ENCODE results near the gene PPIL4. TPM values are rescaled to one million over a fixed set of nuclear protein-coding genes. Genes with fewer than 3 reads are reported as not detected.

Gene PPIL4
- total RNA-seq, 1 experiment from 2014 or later = 48.9 TPM

DNA sequence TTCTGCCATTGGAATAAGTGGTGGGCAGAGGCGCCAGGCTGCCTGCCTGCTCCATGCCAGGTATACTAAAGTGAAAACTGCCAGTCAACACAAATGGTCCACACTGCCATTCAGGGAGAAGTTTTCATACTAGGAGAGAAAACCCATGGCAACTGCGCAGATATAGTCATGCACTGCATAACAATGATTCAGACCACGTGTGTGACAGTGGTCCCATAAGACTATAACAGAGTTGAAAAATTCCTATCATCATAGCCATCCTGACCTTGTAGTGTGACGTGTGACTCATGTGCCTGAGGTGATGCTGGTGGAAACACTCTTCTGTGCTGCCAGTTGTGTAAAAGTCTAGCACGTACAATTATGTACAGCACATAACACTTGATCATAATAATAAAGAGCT is 86.1 kb downstream of the PPIL4 start:
- peak; percentile 73 for DNase-seq (ENCODE audit: low read depth)

- DNase-seq (ENCODE audit: low read depth) = no peak
These were observed 87.0 kb downstream of the PPIL4 start for GRCh38 chr6:149458806-149459205.

DNA sequence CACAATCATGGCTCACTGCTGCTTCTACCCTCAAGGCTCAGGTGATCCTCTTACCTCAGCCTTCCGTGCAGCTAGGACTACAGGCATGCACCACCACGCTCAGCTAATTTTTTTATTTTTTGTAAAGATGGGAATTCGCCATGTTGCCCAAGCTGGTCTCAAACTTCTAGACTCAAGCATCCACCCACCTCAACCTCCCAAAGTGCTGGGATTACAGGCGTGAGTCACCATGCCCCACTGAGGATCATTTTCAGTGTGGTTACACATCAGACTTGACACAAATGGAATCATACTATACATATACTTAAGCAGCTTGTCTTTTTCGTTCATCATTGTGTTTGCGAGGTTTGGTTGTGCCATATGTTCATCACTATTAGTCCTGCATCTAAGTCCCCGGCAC is 87.6 kb downstream of the PPIL4 start:
- peak; percentile 32 for DNase-seq (ENCODE audit: low read depth)

- peak; percentile 62 for DNase-seq (ENCODE audit: low read depth)
These were observed 88.4 kb downstream of the PPIL4 start for GRCh38 chr6:149457316-149457884.

- no peak for DNase-seq (ENCODE audit: low read depth)
These were observed 89.4 kb downstream of the PPIL4 start for GRCh38 chr6:149456311-149457021.

- DNase-seq (ENCODE audit: low read depth) = no peak
These were observed 90.7 kb downstream of the PPIL4 start for GRCh38 chr6:149455031-149455732.

Other genes with a start within 250 kb of the PPIL4 start
- gene TAB2, start 228.3 kb downstream of the PPIL4 start, total RNA-seq (2014; rRNA removed; shearing (Covaris generic)) = 32.5 and 46.7 TPM in 2 replicates
- 0.78 and 0.84 TPM in 2 replicates for gene SUMO4, start 145.8 kb downstream of the PPIL4 start, total RNA-seq (2014; rRNA removed; shearing (Covaris generic))
- gene ZC3H12D, start 61.0 kb downstream of the PPIL4 start, total RNA-seq (2014; rRNA removed; shearing (Covaris generic)) = 0.48 and 0.98 TPM in 2 replicates
- 47.0 and 49.6 TPM in 2 replicates for gene GINM1, start 20.3 kb upstream of the PPIL4 start, total RNA-seq (2014; rRNA removed; shearing (Covaris generic))
- gene KATNA1, start 102.7 kb upstream of the PPIL4 start, total RNA-seq (2014; rRNA removed; shearing (Covaris generic)) = 39.9 and 43.1 TPM in 2 replicates
- 18.8 and 23.1 TPM in 2 replicates for gene LATS1, start 172.1 kb upstream of the PPIL4 start, total RNA-seq (2014; rRNA removed; shearing (Covaris generic))
- gene NUP43, start 200.5 kb upstream of the PPIL4 start, total RNA-seq (2014; rRNA removed; shearing (Covaris generic)) = 45.7 and 47.9 TPM in 2 replicates
- gene PCMT1, start 203.7 kb upstream of the PPIL4 start, total RNA-seq (2014; rRNA removed; shearing (Covaris generic)) = 215 and 312 TPM in 2 replicates